ENCODE results near the gene DHRS13. TPM values are rescaled to one million over a fixed set of nuclear protein-coding genes. Genes with fewer than 3 reads are reported as not detected.

DHRS13 gene
- total RNA-seq, 2 donors from 2014 or later = 7.3 to 9.9 TPM

- WGBS, 2 donors = 72% methylated on average over 2 to 6 of the region's 6 CpGs
- no peaks in the 10 kb centered on the region for H3K36me3 ChIP-seq (replicated peaks in 1 of 2; ENCODE audit: insufficient read depth in 1 of 2, low read depth in 2 of 2)
- DNase-seq (no peak), ATAC-seq (no peak)
- H3K4me3 ChIP-seq = no peak overlapping the region
- no peaks in the 10 kb centered on the region for H3K9me3 ChIP-seq
- no peaks in the 10 kb centered on the region for H3K27me3 ChIP-seq
- no peak for TF ChIP-seq POLR2A (IDR thresholded peaks at IDR 0.05)
- TF ChIP-seq, protein P1, sequence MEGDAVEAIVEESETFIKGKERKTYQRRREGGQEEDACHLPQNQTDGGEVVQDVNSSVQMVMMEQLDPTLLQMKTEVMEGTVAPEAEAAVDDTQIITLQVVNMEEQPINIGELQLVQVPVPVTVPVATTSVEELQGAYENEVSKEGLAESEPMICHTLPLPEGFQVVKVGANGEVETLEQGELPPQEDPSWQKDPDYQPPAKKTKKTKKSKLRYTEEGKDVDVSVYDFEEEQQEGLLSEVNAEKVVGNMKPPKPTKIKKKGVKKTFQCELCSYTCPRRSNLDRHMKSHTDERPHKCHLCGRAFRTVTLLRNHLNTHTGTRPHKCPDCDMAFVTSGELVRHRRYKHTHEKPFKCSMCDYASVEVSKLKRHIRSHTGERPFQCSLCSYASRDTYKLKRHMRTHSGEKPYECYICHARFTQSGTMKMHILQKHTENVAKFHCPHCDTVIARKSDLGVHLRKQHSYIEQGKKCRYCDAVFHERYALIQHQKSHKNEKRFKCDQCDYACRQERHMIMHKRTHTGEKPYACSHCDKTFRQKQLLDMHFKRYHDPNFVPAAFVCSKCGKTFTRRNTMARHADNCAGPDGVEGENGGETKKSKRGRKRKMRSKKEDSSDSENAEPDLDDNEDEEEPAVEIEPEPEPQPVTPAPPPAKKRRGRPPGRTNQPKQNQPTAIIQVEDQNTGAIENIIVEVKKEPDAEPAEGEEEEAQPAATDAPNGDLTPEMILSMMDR (IDR thresholded peaks at IDR 0.05) = no peak
- H3K4me1 ChIP-seq = no peaks in the 10 kb centered on the region
- H3K27ac ChIP-seq = no peak overlapping the region
- intact Hi-C loops (cut with DNase I) = no loop called here
Observed at GRCh38 chr17:28871056-28871579, 31.8 kb downstream of the DHRS13 start.

DNA sequence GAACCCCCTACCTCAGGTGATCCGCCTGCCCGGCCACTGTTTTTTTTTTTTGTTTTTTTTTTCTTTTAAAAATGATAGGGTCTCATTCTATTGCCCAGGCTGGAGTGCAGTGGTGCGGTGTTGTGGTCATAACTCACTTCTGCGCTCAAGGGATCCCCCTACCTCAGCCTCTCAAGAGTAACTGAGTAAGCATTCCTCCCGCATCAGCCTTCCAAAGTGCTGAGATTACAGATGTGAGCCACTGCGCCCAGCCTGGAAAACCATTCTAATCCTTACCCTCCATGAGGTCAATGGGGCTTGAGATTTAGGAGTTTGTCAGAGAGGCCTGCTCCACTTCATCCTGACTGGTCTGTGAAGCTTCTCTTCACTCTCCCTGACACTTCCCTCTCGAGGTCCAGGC lies 35.6 kb downstream of the DHRS13 start:
- Histone ChIP-seq H3K27me3 (no peaks in the 10 kb centered on the region), H3K27ac (no peak overlapping the region), H3K4me1 (no peaks in the 10 kb centered on the region), H3K4me3 (no peak overlapping the region), H3K36me3 (replicated peaks in 1 of 2; ENCODE audit: insufficient read depth in 1 of 2, low read depth in 2 of 2) (no peaks in the 10 kb centered on the region), H3K9me3 (no peaks in the 10 kb centered on the region)
- 76 to 83% methylated on average over 7 of the region's 7 CpGs for WGBS, 2 donors
- DNase-seq (no peak), ATAC-seq (no peak)
- intact Hi-C loops (cut with DNase I) = no loop called here
- TF ChIP-seq POLR2A (IDR thresholded peaks at IDR 0.05) = no peak
- TF ChIP-seq, protein P1 (IDR thresholded peaks at IDR 0.05) = no peak

- DNase-seq (no peak), ATAC-seq (no peak)
- no peaks in the 10 kb centered on the region for H3K27me3 ChIP-seq
- intact Hi-C loops (cut with DNase I) = no loop called here
- no peaks in the 10 kb centered on the region for H3K36me3 ChIP-seq (replicated peaks in 1 of 2; ENCODE audit: insufficient read depth in 1 of 2, low read depth in 2 of 2)
- H3K4me1 ChIP-seq = no peaks in the 10 kb centered on the region
- no peak overlapping the region for H3K27ac ChIP-seq
- 80 to 81% methylated on average over 13 of the region's 13 CpGs for WGBS, 2 donors
- no peaks in the 10 kb centered on the region for H3K9me3 ChIP-seq
- TF ChIP-seq, protein P1 (IDR thresholded peaks at IDR 0.05) = no peak
- no peak for TF ChIP-seq POLR2A (IDR thresholded peaks at IDR 0.05)
- no peak overlapping the region for H3K4me3 ChIP-seq
Observed at GRCh38 chr17:28865946-28866752, 36.7 kb downstream of the DHRS13 start.

DNA sequence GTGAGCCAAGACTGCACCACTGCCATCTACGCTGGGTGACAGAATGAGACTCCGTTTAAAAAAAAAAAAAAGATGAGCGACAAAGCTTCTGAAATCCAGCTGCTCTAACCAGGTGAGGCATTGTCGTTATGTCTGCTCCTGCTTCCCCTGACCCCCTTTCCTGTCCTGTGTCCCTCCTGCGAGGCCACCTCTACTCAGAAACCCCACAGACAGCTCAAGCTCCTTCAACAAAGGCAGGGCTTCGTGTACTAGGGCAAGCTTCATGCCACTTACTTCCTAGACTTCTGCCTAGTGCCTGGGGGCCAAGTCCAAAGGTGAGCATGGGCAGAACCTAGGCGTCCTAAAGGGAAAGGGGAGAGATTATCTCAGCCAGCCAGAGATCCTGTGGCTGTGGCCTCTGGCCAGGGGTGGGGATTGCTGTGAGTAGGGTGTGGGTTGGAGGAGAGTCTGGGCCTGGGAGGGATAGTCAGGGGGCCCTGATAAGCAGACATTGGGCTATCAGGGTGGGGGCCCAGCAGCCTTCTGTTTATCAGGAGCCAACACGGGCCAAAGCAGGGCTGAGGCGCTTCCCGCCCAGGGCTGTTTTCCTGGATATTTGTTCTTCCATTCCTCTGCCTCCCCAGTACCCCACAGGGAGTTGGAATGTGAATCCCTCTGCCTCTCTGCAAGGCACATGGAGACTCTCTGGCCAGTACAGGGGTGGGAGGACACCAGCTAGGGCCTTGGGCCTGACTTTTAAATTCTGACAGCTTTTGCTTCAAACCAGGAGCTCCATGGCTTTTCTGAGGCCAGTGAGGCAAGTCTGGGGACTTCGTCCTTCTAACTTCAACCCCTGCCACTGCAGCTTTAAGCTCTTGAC lies 37.7 kb downstream of the DHRS13 start:
- no peak overlapping the region for H3K4me3 ChIP-seq
- ATAC-seq = no peak
- WGBS, 2 donors = 78 to 83% methylated on average over 10 to 11 of the region's 11 CpGs
- TF ChIP-seq POLR2A (IDR thresholded peaks at IDR 0.05) = no peak
- TF ChIP-seq, protein P1 (IDR thresholded peaks at IDR 0.05) = no peak
- DNase-seq = no peak
- H3K36me3 ChIP-seq (replicated peaks in 1 of 2; ENCODE audit: insufficient read depth in 1 of 2, low read depth in 2 of 2) = peaks cover 0 to 4% of the 10 kb centered on the region in 2 donors
- H3K27ac ChIP-seq = no peak overlapping the region
- intact Hi-C loops (cut with DNase I) = no loop called here
- H3K9me3 ChIP-seq = no peaks in the 10 kb centered on the region
- H3K4me1 ChIP-seq = no peaks in the 10 kb centered on the region
- H3K27me3 ChIP-seq = no peaks in the 10 kb centered on the region
